Esophagus muscularis mucosa (tissue), 4 donors: ENCODE results near the gene ZDHHC24. TPM values are rescaled to one million over a fixed set of nuclear protein-coding genes. Genes with fewer than 3 reads are reported as not detected.
A peak's percentile ranks its signal among the peaks of the same experiment; 100 is the strongest.

ENCODE experiments used
- DNase-seq: peaks from one replicate; pipeline ENCODE4 v3.0.0-alpha.2; 2017; ENCODE audit errors: extremely low spot score
- H3K27ac ChIP-seq, 4 donors: fragments of 200-600 bp; sonication (generic); replicated peaks in 1 of 4; 1 replicate in 3 of 4; 2 replicates in 1 of 4; pipeline ENCODE4 v1.5.1; 2016 to 2019; ENCODE audit warnings: mild to moderate bottlenecking in 1 of 4
- H3K27me3 ChIP-seq, 4 donors: fragments of 200-600 bp; sonication (generic); one replicate each; pipeline versions ENCODE4 v1.5.1 to v1.6.0; 2016 to 2019
- H3K36me3 ChIP-seq, 4 donors: fragments of 200-600 bp; sonication (generic); one replicate each; pipeline ENCODE4 v1.5.1; 2016 to 2019
- H3K4me1 ChIP-seq, 4 donors: fragments of 200-600 bp; sonication (generic); one replicate each; pipeline ENCODE4 v1.5.1; 2016 to 2019
- H3K4me3 ChIP-seq, 4 donors: fragments of 200-600 bp; sonication (generic); 1 replicate in 2 of 4; 2 replicates in 2 of 4; pipeline ENCODE4 v1.5.1; 2016 to 2019; ENCODE audit warnings: mild to moderate bottlenecking in 4 of 4, moderate library complexity in 1 of 4
- H3K9me3 ChIP-seq, 4 donors: fragments of 200-600 bp; sonication (generic); 1 replicate in 3 of 4; 2 replicates in 1 of 4; pipeline ENCODE4 v1.5.1; 2016 to 2019
- EP300 ChIP-seq: sonication (generic); formaldehyde crosslinking; IDR thresholded peaks from one replicate; pipeline ENCODE4 v1.6.1; 2017; ENCODE audit warnings: antibody characterized with exemption
- POLR2A ChIP-seq: fragments of 450-650 bp; IDR thresholded peaks from one replicate; pipeline ENCODE4 v1.6.1; 2017; ENCODE audit warnings: antibody characterized with exemption, moderate library complexity, mild to moderate bottlenecking, low read depth
- POLR2AphosphoS5 ChIP-seq, 2 donors: sonication (generic); formaldehyde crosslinking; IDR thresholded peaks; one replicate each; pipeline ENCODE4 v1.6.1; 2017; ENCODE audit warnings: antibody characterized with exemption in 2 of 2
- WGBS: methylation state at CpG from one replicate; pipeline ENCODE4 v1.1.5; 2018; 5-methylcytosine and 5-hydroxymethylcytosine counted together
- intact Hi-C: fragments of 100-400 bp; cut with DNase I; formaldehyde crosslinking; loops from one replicate; pipeline ENCODE4 v1.15.1; 2023
- total RNA-seq, 4 donors: library from RNA; depleted of rRNA; stranded (reverse); fragments of >200 nt; gene quantifications; one replicate each; pipeline versions ENCODE4 v1.1.0 to v1.2.1, GENCODE V29; 2016
- TF ChIP-seq, protein P1 (sequence below), 3 experiments: fragments of 200-600 bp in 2 of 3; fragments of 450-650 bp in 1 of 3; sonication (generic) in 2 of 3; IDR thresholded peaks; one replicate each; pipeline ENCODE4 v1.5.1; 2017 to 2019; ENCODE audit warnings: antibody characterized with exemption in 3 of 3, mild to moderate bottlenecking in 2 of 3, moderate library complexity in 1 of 3

The ZDHHC24 gene
- total RNA-seq, 4 donors from 2014 or later = 7.6 to 16.2 (median 12.2) TPM

DNA sequence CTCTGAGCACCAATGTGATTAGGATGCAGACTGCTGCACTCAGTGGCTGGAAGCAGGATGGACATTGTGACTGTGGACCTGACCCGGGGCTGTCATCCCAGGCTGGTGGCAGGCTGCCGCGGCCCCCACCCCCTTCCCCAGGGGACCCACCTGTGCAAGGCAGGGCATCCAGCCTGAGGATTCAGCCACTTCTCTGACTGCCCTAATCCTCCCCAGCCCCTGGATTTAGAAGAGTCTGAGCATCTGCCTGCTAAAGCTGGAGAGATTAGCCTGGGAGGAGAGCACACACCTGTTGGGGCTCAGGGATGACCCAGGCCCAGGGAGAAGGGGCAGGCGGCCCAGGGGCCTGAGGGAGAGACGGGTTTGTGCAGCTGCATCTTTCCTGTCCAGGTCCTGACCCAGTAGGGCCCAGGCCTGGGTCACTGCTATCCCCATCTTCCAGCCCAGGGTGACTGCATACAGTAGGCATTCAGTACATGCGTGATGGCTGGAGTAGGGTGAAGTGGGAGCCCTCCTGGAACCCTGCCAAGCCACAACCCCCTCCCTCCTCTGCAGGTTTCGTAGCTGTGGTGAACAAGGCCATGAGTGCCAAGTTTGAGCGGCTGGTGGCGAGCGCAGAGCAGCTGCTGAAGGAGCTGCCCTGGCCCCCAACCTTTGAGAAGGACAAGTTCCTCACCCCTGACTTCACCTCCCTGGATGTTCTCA lies 53.5 kb downstream of the ZDHHC24 start:
- Histone ChIP-seq H3K9me3 (no peaks in the 10 kb centered on the region), H3K36me3 (peaks cover 7 to 93% (median 58%) of the 10 kb centered on the region in 4 donors), H3K4me3 (no peak overlapping the region), H3K4me1 (no peaks in the 10 kb centered on the region), H3K27ac (no peak overlapping the region), H3K27me3 (no peaks in the 10 kb centered on the region)
- 100% methylated on average over 3 of the region's 10 CpGs for WGBS
- intact Hi-C loops = no loop called here
- DNase-seq = no peak
- TF ChIP-seq POLR2A (no peak), EP300 (no peak), POLR2AphosphoS5 (IDR thresholded peaks at IDR 0.05) (no peak)
- TF ChIP-seq, protein P1, sequence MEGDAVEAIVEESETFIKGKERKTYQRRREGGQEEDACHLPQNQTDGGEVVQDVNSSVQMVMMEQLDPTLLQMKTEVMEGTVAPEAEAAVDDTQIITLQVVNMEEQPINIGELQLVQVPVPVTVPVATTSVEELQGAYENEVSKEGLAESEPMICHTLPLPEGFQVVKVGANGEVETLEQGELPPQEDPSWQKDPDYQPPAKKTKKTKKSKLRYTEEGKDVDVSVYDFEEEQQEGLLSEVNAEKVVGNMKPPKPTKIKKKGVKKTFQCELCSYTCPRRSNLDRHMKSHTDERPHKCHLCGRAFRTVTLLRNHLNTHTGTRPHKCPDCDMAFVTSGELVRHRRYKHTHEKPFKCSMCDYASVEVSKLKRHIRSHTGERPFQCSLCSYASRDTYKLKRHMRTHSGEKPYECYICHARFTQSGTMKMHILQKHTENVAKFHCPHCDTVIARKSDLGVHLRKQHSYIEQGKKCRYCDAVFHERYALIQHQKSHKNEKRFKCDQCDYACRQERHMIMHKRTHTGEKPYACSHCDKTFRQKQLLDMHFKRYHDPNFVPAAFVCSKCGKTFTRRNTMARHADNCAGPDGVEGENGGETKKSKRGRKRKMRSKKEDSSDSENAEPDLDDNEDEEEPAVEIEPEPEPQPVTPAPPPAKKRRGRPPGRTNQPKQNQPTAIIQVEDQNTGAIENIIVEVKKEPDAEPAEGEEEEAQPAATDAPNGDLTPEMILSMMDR (IDR thresholded peaks at IDR 0.05) = no peak

DNA sequence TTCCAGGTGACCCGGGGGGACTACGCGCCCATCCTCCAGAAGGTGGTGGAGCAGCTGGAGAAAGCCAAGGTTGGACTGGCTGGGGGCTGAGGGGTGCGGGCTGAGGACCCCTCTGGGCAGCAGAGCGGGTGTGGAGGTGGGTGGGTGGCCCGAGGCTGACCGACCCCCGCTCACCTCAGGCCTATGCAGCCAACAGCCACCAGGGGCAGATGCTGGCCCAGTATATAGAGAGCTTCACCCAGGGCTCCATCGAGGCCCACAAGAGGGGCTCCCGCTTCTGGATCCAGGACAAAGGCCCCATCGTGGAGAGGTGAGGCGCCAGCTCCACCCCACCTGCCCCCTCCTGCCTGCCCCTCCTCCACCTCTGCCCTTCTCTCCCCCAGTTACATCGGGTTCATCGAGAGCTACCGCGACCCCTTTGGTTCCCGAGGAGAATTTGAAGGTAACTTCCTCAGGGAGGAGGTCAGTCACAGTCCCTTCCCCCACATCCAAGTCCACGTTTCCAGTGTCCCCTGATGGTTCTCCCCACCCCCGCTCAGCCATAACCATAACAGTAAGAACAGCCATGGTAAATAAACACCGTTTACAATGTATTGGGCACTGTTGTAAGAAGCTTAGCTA lies 54.4 kb downstream of the ZDHHC24 start:
- H3K9me3 ChIP-seq = no peaks in the 10 kb centered on the region
- TF ChIP-seq, protein P1 (IDR thresholded peaks at IDR 0.05) = peak in 1 of 3 experiments; percentile 11
- TF ChIP-seq EP300 (no peak), POLR2A (no peak), POLR2AphosphoS5 (IDR thresholded peaks at IDR 0.05) (no peak)
- intact Hi-C loops = no loop called here
- no peak for DNase-seq
- H3K27me3 ChIP-seq = no peaks in the 10 kb centered on the region
- H3K36me3 ChIP-seq = peaks cover 7 to 93% (median 55%) of the 10 kb centered on the region in 4 donors
- no peak overlapping the region for H3K27ac ChIP-seq
- H3K4me1 ChIP-seq = no peaks in the 10 kb centered on the region
- WGBS = 64% methylated on average over 20 of the region's 20 CpGs
- H3K4me3 ChIP-seq = no peak overlapping the region

DNA sequence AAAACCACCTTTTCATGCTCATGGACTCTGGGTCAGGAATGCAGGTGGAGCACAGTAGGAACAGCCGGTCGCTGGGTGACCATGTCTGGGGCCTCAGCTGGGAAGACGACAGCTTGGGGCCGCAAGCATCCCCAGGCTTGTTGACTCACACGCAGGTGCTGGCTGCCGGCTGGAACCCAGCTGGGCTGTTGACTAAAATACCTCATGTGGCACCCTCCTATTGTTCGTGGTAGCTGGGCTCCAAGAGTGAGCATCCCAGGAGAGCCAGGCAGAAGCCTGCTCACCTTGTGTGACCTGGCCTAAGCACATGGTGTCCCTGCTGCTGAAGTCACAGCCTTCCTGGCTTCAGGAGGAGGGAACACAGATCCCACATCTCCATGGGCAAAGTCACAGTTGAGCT lies 56.2 kb downstream of the ZDHHC24 start:
- intact Hi-C loops = no loop called here
- no peaks in the 10 kb centered on the region for H3K9me3 ChIP-seq
- H3K4me1 ChIP-seq = no peaks in the 10 kb centered on the region
- H3K27me3 ChIP-seq = no peaks in the 10 kb centered on the region
- no peak overlapping the region for H3K27ac ChIP-seq
- 90% methylated on average over 4 of the region's 7 CpGs for WGBS
- H3K36me3 ChIP-seq = peaks cover 7 to 92% (median 56%) of the 10 kb centered on the region in 4 donors
- DNase-seq = no peak
- TF ChIP-seq POLR2AphosphoS5 (IDR thresholded peaks at IDR 0.05) = no peak
- no peak for TF ChIP-seq POLR2A
- TF ChIP-seq, protein P1 (IDR thresholded peaks at IDR 0.05) = no peak
- no peak for TF ChIP-seq EP300
- no peak overlapping the region for H3K4me3 ChIP-seq

DNA sequence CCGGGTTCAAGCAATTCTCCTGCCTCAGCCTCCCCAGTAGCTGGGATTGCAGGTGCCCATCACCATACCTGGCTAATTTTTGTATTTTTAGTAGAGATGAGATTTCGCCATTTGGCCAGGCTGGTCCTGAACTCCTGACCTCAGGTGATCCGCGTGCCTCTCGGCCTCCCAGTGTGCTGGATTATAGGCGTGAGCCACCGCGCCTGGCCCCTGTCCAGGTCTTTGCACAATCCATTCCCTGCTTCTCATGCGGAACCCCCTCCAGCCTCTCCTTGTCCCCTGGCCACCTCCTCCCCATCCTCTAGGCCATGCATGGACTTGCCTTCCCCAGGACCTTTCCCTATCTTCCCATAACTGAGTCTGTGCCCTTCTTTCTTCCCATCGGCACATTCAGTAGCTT lies 56.9 kb downstream of the ZDHHC24 start:
- intact Hi-C loops = no loop called here
- no peak for DNase-seq
- no peak for TF ChIP-seq EP300
- TF ChIP-seq, protein P1 (IDR thresholded peaks at IDR 0.05) = no peak
- Histone ChIP-seq H3K4me3 (no peak overlapping the region), H3K27me3 (no peaks in the 10 kb centered on the region), H3K36me3 (peaks cover 7 to 94% (median 56%) of the 10 kb centered on the region in 4 donors), H3K4me1 (no peaks in the 10 kb centered on the region), H3K9me3 (no peaks in the 10 kb centered on the region), H3K27ac (no peak overlapping the region)
- WGBS = 96% methylated on average over 10 of the region's 10 CpGs
